DMS53 treated with DMSO at 0.1 percent for 48 hours (cell line): ENCODE data around the gene MOV10L1.

Source experiments
- DNase-seq: peaks from one replicate; lab custom pipeline; 2025; ENCODE audit not compliant: unreplicated experiment; lab: John Stamatoyannopoulos, UW

The MOV10L1 gene

GRCh38 chr22:50186761-50187523 is 97.1 kb downstream of the MOV10L1 start:
- no peak for DNase-seq

DNA sequence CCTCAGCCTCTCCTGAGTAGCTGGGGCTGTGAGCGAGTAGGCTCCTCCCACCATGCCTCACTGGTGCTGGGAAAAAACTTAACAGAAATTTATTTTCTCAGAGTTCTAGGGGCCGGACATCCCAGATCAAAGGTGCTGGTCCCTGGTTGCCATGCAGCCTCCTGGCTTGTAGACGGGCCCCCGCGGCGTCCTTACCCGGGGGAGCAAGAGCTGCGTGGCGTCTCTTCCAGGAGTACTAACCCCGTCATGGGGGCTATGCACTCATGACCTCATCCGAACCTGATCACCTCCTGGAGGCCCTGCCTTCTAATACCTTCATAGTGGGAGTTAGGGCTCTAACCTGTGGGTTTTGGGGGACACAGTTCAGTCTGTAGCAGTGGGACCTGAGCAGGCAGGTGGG is 98.5 kb downstream of the MOV10L1 start:
- DNase-seq, result no peak

GRCh38 chr22:50189184-50189848 is 99.5 kb downstream of the MOV10L1 start:
- no peak for DNase-seq

DNA sequence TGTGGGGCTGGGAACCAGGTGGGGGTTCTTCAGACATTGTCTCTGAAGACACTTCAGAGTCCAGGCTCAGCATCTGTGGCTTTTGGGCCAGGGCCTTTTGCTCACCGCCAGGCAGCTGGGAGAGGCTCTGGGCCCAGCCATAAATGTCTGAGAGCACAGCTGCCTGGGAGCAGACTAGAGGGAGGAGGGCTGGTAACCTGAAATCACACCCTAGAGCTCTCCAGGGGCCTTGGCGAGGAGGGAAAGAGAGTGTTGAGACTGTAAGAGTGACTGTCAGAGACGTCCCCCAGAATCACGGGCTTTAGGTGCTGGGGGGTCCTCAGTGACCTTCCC is 100.0 kb downstream of the MOV10L1 start:
- DNase-seq, result no peak

DNA sequence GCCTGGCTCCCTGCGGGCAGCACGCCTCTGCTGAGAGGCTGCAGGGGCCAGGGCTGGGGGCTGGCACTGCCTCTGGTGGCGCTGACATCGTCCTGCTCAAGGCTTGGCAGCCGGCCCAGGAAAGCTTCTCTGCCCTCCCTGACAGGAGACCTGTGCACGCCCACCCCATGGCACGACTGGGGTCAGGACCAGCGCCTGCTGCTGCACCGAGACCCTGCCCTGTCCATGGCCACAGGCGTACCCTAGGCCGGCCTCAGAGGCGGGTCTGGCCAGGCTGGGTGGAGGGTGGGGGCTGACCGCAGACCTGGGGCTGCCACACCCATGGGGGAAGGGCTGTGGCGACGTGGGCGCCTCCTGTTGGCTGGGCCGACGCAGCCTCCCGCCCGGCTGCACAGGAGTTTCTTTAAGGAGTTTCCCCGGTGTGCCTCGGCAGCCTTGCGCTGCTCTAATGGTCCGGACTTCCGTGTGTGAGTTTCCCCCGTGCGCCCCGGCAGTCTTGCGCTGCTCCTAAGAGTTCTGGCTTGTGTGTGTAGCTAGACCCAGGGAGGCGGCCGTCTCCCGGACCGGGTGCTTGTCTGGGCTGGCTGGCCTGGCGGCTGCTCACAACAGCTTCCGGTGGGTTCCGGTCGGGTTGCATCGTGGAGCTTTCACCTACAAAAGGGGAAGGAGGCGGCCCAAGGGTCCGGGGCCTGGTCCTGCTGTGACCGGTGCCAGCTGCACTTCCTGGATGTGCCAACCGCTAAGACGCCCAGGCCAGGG is 100.6 kb downstream of the MOV10L1 start:
- no peak for DNase-seq

DNA sequence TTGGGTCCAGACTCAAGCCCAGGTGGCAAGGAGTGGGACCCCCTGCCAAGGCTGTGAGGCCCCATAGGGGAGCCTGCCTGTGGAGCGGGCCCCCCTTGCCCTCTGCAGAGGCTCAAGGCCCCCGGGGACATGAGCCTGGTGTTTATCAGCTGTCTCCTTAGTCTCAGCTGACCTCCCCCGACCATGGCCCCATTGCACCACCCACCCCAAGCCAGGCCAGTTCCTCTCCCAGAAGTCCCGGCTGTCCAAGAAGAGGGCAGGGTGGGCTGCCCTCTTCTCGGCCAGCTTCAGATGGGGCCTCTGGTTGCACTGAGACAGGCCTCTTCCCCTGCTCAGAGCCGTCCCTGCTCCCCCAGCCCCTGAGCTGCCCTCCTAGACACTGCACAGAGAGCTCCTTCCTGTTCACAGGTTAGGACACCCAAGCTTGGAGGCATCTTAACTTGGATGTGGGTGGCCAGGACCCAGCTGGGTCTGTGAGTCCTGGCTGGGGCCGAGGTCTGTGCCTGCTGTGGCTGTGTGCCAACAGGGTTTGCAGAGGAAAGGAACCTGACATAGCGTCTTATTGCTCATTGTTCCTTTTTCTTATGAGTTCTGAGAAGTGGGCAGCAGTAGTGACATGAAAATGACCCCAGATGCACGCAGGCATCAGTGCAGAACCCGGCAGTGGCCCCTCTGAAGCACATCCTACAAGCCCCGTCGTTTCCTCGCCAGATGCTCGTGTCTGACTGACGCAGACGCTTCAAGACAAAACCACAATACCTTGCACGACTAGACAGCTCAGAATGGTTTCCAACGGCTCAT is 101.3 kb downstream of the MOV10L1 start:
- DNase-seq, result no peak

- no peak for DNase-seq
These were observed 102.8 kb downstream of the MOV10L1 start for GRCh38 chr22:50192436-50193204.

DNA sequence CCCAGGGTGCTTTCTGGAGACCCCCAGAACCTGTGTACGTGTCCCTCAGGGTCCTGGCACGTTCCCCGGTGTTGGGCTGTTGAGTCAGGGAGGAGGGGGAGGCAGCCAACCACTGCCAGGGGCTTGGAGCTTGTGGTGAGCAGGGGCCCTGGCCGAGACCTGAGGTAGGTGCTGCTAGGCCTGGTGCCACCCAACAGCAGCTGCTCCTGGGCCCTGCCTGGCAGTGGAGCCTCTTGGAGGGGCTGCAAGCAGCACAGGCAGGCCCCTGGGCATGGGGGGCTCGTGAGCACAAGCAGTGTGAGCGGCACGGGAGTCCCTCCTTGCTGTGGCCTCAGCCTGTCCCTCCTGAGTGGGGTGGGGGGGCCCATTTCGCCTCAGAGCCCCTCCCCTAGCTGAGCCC is 103.8 kb downstream of the MOV10L1 start:
- DNase-seq, result no peak

- no peak for DNase-seq
These were observed 104.4 kb downstream of the MOV10L1 start for GRCh38 chr22:50194037-50194805.

DNA sequence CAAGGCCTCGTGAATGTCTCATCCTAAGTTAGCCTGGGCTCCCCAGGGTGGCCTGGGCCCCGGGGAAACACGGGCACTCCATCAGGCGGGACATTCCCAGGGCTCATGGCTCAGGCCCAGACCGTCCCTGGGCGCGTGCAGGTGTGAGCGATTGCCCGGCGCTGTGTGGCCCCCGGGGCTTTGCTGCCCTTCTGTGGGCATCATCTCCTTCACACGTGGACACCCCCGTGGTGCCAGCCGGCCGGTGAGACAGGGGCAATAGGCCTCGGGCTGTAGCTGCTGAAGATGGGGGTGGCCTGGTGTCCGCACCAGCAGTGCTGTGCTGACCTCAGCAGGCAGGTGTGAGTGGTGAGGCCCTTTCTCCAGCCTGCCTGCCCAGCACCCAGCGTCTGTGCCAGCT is 106.5 kb downstream of the MOV10L1 start:
- DNase-seq, result no peak

DNA sequence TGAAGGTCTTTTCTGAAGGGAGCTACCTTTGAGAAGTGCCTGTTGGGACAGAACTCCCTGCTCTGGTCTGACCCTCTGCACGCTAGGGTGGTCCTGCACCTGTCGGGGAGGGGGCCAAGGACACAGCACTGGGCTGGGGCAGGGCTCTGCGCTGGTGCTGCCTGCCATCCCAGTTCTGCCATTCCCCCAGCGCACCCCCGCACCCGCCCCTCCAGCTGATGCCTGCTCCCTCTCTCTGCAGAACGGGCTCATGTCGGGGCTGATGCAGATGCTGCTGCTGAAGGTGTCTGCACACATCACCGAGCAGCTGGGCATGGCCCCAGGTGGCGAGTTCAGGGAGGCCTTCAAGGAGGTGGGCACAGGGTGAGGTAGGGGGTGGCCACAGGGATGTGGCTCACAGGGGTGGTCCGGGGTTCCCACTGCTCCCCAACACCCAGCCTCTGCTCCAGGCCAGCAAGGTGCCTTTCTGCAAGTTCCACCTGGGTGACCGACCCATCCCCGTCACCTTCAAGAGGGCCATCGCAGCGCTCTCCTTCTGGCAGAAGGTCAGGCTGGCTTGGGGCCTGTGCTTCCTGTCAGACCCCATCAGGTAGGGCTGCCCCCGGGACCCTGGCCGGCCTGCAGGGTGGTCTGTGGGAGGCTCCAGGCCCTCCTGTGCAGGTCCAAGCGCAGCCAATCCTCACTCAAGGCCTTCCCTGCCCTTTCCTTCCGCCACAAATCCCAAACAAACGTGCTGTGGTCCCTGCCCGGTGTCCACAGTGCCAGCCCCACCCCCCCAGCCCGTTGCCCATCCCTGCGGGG is 107.4 kb downstream of the MOV10L1 start:
- no peak for DNase-seq

- no peak for DNase-seq
These were observed 108.2 kb downstream of the MOV10L1 start for GRCh38 chr22:50197856-50198623.

DNA sequence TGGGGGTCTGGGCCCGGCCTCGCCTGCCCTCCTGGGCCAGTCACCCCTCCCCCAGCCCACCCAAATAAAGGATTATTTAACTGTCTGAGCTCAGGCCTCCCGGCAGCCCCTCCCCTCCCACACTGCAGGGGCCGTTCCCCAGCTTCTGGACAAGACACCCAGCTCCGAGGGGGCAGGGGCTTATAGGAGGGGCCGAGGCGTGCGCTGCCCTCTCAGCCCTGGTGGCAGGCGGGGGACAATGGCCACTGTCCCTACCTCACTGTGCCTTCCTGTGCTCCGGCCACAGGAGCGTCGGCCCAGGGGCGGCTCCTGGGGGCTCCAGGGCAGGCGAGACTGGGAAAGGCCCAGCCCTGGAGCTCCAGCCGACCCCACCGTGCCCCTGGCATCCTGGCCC is 108.8 kb downstream of the MOV10L1 start:
- no peak for DNase-seq

DNA sequence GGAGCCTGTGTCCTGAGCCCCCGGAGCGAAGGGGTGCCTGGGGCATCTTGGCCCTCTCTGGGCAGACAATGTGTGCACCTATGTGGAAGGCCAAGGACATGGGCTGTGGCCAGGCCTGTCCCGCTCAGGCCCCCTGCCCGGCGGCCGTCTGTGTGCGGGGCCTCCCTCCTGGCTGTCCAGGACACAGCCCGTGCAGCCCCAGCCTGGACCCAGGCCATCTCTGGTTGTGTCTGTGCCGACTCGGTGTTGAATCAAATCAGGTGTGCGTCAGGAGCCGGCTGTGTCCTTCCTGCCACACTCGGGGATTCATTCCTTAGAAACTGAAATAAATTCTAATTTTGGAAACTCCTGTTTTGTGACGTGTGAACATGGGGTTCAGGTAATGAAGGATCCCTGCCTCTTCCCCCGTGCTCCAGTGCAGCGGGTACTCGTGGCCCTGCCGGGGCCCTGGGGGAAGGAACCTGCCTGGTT is 109.5 kb downstream of the MOV10L1 start:
- DNase-seq, result no peak

DNA sequence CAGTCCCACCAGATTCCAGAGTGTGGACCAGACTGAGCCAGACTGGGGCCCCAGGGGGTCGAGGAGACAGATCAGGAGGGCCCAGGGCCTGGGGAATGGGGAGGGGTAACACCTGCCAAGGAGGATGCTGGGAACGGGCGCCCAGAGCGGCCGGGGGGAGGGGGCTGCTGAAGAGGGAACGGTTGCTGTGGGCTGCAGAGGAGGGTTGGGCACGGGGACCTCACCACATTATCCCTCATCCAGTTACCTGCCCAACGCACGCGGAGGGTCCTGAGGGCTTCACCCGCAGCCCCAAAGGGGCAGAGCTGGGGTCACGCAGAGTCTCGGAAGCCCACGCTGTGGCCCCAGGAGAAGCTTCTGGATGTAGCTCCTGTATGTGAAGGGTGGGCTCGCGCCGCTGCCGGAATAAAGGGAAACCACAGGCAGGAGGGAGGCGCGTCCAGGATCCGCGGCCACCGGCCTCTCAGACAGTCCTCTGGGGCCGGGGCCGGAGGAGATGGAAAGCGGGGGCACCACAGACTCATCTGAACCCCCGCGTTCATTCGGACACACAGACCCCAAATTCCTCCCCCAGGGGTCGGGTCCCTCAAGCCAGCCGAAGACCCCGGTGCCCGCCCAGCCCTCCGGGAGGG is 110.1 kb downstream of the MOV10L1 start:
- no peak for DNase-seq

GRCh38 chr22:50200461-50201190 is 110.8 kb downstream of the MOV10L1 start, which contains the start of gene SELENOO:
TSS of gene SELENOO (plus strand) at chr22:50201011. CDS start at chr22:50201037, 26 bp downstream.
- peak; percentile 41 for DNase-seq
